Measurements from ENCODE around the gene PDILT.

Gene PDILT

DNA sequence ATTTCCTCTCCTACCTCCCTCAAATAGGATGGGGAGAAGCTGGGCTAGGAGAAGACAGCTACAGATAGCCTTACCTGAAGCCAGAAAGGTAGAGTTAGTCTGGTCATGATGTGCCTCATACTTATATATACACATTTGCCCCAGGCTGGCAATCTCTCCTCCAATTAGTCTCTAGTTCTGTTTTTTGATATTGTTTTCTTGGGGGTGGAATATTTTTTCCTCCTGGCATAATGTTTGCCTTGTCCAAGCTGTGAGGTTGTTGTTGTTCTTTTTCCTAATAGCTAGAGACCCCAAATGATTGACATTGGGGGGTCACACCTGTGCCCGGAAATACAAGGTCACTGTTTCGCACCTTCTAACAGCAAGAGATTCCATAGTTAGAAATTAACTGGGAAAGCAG is 51.9 kb downstream of the PDILT start, which contains the start of gene UMOD:
Gene UMOD (minus strand): TSS at position 101 of the 400 bp plus-strand sequence. CDS start 1,978 bp downstream, outside the sequence.
- TF ChIP-seq CTCF (IDR thresholded peaks at IDR 0.05; ENCODE audit: low read depth, low read length), result no peak

DNA sequence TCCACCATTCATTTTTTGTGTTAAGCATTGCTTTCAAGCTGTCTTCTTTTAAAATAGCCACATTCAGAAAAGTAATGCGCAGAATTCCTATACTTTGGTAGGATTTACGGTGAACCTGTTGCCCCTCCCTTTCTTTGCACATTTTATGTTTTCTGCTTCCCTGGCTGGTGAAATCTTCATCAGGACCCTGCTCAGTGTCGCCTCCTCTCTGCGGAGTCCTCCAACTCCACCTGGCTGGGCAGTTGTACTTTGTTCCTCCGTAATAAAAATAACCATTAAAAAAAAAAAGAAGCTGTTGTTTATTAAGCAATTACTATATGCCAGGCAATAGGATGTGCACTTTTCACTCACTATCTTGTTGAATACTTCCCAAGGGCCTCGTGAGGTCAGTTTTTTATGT is 54.9 kb downstream of the PDILT start:
- Histone ChIP-seq H3K4me3 (ENCODE audit: low read depth, low read length) (no peak overlapping the region), H3K9me3 (no peaks in the 10 kb centered on the region; the same call in 1 of the 2 replicates), H3K36me3 (no peaks in the 10 kb centered on the region), H3K27me3 (no peaks in the 10 kb centered on the region), H3K4me1 (no peaks in the 10 kb centered on the region)
- no peak for DNase-seq
- no peak for TF ChIP-seq CTCF (IDR thresholded peaks at IDR 0.05; ENCODE audit: low read depth, low read length)

More for the DNA sequence above, 51.9 kb downstream of the PDILT start, which contains the start of gene UMOD:
- H3K4me3 ChIP-seq (ENCODE audit: low read depth, low read length), result no peak within 1 kb of the TSS
- no peaks in the 10 kb centered on the region for H3K4me1 ChIP-seq
- H3K36me3 ChIP-seq, result no peaks in the 10 kb centered on the region
- no peak for DNase-seq
- H3K27me3 ChIP-seq, result no peaks in the 10 kb centered on the region
- H3K9me3 ChIP-seq, result no peaks in the 10 kb centered on the region; the same call in 1 of the 2 replicates

- DNase-seq, result no peak
- Histone ChIP-seq H3K27me3 (no peaks in the 10 kb centered on the region), H3K36me3 (no peaks in the 10 kb centered on the region), H3K4me3 (ENCODE audit: low read depth, low read length) (no peak overlapping the region), H3K9me3 (no peaks in the 10 kb centered on the region; the same call in 1 of the 2 replicates), H3K4me1 (no peaks in the 10 kb centered on the region)
- no peak for TF ChIP-seq CTCF (IDR thresholded peaks at IDR 0.05; ENCODE audit: low read depth, low read length)
Observed at GRCh38 chr16:20348365-20349185, 56.0 kb downstream of the PDILT start.

DNA sequence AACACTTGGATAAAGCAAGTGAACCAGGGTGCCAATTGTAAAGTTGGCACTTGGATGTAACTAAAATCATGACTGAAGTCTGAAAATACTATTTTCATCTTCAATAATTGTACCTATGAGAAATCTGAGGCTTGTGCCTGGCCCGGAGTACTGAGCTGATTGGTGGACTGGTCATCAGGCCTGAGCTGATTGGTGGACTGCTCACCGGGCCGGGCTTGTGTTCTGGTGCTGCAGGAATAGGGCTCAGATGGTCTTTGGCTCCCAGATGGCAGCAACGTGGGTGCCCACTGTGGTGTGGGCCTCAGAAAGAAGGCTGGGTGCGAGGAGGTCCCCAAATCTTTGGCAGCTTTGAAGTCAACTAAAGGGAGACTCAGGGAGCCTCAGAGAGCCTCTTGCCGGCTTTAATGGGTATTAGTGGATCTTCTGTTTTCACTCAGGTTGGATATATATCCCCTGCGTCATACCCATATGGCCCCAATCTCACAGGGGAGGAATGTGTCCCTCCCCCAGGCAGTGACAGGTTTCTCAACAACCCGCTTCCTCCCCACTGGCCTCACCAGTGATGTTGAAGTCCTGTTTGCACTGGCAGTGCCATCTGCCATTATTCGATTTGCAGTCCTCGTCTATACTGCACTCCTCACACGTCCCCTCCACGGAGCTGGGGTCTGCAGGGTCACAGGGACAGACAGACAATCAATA is 56.7 kb downstream of the PDILT start:
- TF ChIP-seq CTCF (IDR thresholded peaks at IDR 0.05; ENCODE audit: low read depth, low read length), result no peak
- Histone ChIP-seq H3K4me3 (ENCODE audit: low read depth, low read length) (no peak overlapping the region), H3K9me3 (no peaks in the 10 kb centered on the region; the same call in 1 of the 2 replicates), H3K27me3 (no peaks in the 10 kb centered on the region), H3K36me3 (no peaks in the 10 kb centered on the region), H3K4me1 (no peaks in the 10 kb centered on the region)
- DNase-seq, result no peak

DNA sequence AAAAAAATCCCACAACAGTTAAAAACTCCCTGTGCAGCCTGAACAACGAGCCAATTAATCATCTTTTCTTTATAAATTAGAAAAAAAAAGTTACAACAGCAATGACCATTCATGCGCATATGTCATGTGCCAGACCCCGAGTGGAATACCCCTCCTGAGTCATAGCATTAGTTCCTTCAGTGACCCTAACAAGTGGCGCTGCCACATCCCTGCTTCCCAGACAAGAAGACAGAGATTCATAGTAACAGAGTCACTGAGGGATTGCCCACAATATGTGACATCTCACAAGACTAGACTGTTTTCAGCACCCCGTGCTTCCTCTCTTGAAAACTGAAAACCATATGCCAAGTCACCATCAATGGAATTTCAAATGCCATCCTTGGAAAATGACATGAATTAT is 59.9 kb downstream of the PDILT start:
- DNase-seq, result no peak
- TF ChIP-seq CTCF (IDR thresholded peaks at IDR 0.05; ENCODE audit: low read depth, low read length), result no peak
- no peaks in the 10 kb centered on the region for H3K27me3 ChIP-seq
- no peaks in the 10 kb centered on the region for H3K4me1 ChIP-seq
- H3K9me3 ChIP-seq, result no peaks in the 10 kb centered on the region; the same call in 1 of the 2 replicates
- H3K36me3 ChIP-seq, result no peaks in the 10 kb centered on the region
- H3K4me3 ChIP-seq (ENCODE audit: low read depth, low read length), result no peak overlapping the region

Measured in BE2C (cell line).